Colonic mucosa (tissue), 4 donors: ENCODE measurements around the gene C10orf53. TPM values are rescaled to one million over a fixed set of nuclear protein-coding genes. Genes with fewer than 3 reads are reported as not detected.

Experiments used
- DNase-seq: peaks from one replicate; pipeline ENCODE4 v3.0.0-alpha.2; 2020
- H3K27ac ChIP-seq: fragments of 200-600 bp; one replicate; pipeline ENCODE4 v1.8.0; 2021
- H3K27me3 ChIP-seq: fragments of 200-600 bp; one replicate; pipeline ENCODE4 v1.8.0; 2021
- H3K36me3 ChIP-seq: fragments of 200-600 bp; one replicate; pipeline ENCODE4 v1.8.0; 2021
- H3K4me1 ChIP-seq: fragments of 200-600 bp; one replicate; pipeline ENCODE4 v1.8.0; 2021; ENCODE audit warnings: mild to moderate bottlenecking
- H3K4me3 ChIP-seq: fragments of 200-600 bp; one replicate; pipeline ENCODE4 v1.8.0; 2021
- H3K9ac ChIP-seq, 2 donors: one replicate each; pipeline ENCODE4 v1.7.0; 2013; ENCODE audit warnings: control low read depth in 2 of 2, low read depth in 2 of 2, low read length in 2 of 2
- H3K9me3 ChIP-seq: fragments of 200-600 bp; one replicate; pipeline ENCODE4 v1.8.0; 2021
- CTCF ChIP-seq: fragments of 200-600 bp; IDR thresholded peaks from one replicate; pipeline ENCODE4 v1.8.0; 2022; ENCODE audit warnings: antibody characterized with exemption, mild to moderate bottlenecking
- intact Hi-C: fragments of 100-400 bp; cut with DNase I; formaldehyde crosslinking; loops from one replicate; pipeline ENCODE4 v1.14.1; 2022
- total RNA-seq, 2 donors: library from RNA; stranded (reverse); fragmentation: NEBNext Ultra II Directional in 1 of 2; extraction: Animal tissue kit (Norgen Biotek cat#: 25700) in 1 of 2; gene quantifications; one replicate each; pipeline ENCODE4 v1.2.1, GENCODE V29; 2021
- donor health status: healthy.
- donor health status: DM: no; HTN: no; CAD: no.
- donor health status: DM: no; HTN: no; CAD: no.

The C10orf53 gene
- total RNA-seq, 2 donors from 2014 or later, result not detected

DNA sequence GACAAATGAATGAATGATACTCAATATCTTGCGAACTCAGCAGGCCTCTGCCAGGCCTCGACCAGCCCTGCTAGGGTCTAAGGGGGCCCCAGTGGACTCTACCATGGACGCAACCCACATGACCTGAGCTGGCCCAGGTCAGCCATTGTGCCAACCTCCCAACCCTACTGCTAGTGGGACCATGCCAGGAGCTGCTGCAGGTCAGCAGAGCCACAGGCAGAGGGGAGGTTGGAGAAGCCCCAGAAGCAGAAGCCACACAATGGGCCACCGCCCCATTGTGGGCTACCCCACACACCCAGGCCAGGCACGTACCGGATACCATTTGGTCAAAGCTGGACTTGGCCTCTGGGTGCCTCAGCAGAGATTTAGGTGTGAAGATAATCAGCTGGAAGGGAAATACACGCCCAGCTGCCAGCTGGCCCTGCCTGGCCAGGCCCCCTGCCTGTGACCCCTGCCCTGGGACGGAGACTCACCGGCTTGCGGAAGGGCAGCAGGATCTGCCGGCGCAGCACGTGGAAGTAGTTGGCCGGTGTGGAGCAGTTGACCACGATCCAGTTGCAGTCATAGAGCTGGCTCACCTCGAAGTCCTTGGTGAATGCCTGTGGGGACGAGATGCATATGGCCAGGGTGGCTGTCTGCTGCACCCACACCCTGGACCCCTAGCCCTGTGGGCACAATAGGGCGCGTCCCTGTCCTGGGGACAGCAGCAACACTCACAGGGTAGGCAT, 58.2 kb downstream of the C10orf53 start:
- Histone ChIP-seq H3K4me3 (no peak overlapping the region), H3K27ac (no peak overlapping the region), H3K27me3 (no peaks in the 10 kb centered on the region), H3K4me1 (no peaks in the 10 kb centered on the region), H3K9ac (no peak overlapping the region), H3K9me3 (no peaks in the 10 kb centered on the region), H3K36me3 (no peaks in the 10 kb centered on the region)
- peak; percentile 9 for DNase-seq
- no peak for TF ChIP-seq CTCF
- intact Hi-C loops, result no loop called here

DNA sequence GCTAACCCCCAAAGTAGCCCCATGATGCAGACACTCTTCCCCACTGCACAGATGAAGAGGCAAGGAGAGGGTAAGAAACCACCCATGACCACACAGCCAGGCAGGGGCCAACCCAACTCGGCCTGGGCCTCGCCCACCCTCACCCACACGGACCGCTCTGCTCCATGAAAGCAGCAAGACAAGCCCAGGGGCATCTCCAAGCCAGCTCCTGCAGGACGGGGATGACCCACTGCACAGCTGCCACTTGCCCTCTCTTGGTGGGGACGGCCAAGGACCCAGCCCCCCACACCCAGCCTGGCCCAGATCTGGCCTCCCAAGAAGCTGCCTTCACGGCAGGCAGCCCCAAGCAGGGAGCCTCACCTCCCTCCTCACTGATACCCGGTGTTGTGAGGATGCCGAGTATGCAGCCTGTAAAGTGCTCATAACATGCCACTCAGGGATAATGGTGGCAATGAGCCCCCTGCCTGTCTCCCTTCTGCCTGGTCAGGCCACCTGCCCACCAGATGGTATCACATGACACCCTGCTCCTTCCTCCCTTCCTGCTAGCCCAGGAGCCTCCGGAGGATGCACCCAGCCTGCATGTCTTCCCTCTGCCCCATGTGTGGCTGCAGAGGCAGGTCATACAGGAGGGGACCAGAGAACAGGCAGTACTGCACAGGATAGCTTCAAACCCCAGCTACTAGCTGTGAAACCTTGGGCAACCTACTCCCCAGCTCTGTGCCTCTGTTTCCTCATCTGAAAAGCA, 59.3 kb downstream of the C10orf53 start:
- Histone ChIP-seq H3K4me1 (no peaks in the 10 kb centered on the region), H3K27ac (no peak overlapping the region), H3K4me3 (no peak overlapping the region), H3K9ac (no peak overlapping the region), H3K27me3 (no peaks in the 10 kb centered on the region), H3K9me3 (no peaks in the 10 kb centered on the region), H3K36me3 (no peaks in the 10 kb centered on the region)
- peak; percentile 4 for DNase-seq
- intact Hi-C loops, result no loop called here
- no peak for TF ChIP-seq CTCF

- Histone ChIP-seq H3K36me3 (no peaks in the 10 kb centered on the region), H3K27ac (no peak overlapping the region), H3K4me1 (no peaks in the 10 kb centered on the region), H3K27me3 (no peaks in the 10 kb centered on the region), H3K9ac (no peak overlapping the region), H3K9me3 (no peaks in the 10 kb centered on the region), H3K4me3 (no peak overlapping the region)
- peak; percentile 6 for DNase-seq
- intact Hi-C loops, result no loop called here
- TF ChIP-seq CTCF, result no peak
These were observed 60.0 kb downstream of the C10orf53 start for GRCh38 chr10:49739426-49739825.

DNA sequence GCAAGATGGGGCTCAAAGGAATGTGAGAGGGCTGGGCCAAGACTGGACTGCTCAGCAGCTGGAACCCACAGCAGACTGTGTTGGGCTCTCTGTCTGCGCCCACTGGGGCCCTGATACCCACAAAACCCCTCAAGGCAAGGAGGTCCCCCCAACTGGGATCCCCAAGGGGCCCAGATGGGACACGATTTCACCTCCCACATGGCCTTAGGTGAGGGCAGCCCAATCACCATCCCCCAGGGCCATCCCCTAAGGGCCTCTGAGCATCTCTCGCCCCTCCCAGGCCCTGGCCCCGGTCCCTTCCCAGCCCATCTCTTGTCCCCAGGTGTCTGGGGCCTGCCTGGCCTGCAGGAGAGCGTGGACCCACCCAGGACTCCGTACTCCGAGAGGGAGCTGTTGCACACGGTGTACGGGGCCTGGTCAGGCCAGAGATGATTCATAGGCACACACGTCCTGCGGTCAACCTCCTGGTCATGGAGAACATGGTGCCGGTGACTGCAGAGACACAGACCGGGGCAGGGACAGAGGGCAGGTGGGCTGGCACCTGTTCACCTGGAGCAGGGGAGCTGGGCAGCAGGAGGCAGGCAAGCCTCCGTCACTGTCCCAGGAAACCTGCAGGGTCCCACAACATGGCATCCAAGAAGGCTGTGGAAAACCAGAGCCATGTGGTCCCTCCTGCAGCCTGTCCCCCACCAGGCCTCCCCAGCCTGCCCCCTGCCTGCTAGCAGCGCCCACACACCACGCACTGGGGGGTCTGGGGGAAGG, 61.1 kb downstream of the C10orf53 start:
- H3K27ac ChIP-seq, result no peak overlapping the region
- H3K9ac ChIP-seq, result no peak overlapping the region
- no peaks in the 10 kb centered on the region for H3K4me1 ChIP-seq
- no peak for TF ChIP-seq CTCF
- H3K27me3 ChIP-seq, result no peaks in the 10 kb centered on the region
- intact Hi-C loops, result no loop called here
- no peak overlapping the region for H3K4me3 ChIP-seq
- no peaks in the 10 kb centered on the region for H3K9me3 ChIP-seq
- no peak for DNase-seq
- no peaks in the 10 kb centered on the region for H3K36me3 ChIP-seq

DNA sequence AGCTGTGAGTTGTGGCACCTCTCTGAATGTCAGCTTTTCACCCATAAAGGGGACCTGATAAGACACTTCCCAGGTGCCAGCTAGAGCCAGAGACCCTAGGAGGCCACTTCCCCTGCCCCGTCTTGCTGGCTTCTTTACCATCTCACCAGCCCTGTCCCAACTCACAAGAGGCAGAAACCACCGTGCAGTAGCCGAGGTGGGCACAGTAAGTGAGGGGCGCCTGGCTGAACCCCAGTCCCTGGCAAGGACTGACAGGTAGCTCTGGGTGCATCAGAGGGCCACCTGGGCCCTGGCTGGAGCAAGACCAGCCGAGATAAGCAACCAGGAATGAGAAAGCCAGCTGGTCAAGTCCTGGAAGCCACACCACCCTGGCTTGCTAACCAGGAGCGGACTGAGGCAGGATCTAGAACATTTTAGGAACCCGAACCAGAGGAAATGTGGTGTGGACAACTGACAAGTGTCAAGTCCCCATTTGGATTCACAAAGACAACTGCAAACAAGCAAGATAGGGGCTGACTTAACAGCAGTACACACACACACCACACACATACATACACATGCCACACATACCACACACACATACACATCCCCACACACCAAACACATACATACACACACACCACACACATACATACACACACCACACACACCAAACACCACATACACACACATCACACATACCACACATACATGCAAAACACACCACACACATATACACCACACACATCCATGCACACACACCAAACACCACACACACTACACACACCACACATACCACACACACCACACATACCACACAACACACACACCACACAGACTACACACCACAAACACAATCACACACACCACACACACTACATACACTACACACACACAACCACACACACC, 61.9 kb downstream of the C10orf53 start:
- TF ChIP-seq CTCF, result no peak
- H3K4me3 ChIP-seq, result no peak overlapping the region
- no peaks in the 10 kb centered on the region for H3K36me3 ChIP-seq
- no peaks in the 10 kb centered on the region for H3K9me3 ChIP-seq
- no peaks in the 10 kb centered on the region for H3K27me3 ChIP-seq
- no peak overlapping the region for H3K27ac ChIP-seq
- intact Hi-C loops, result no loop called here
- no peak for DNase-seq
- no peaks in the 10 kb centered on the region for H3K4me1 ChIP-seq
- no peak overlapping the region for H3K9ac ChIP-seq
